Stomach smooth muscle (tissue), 2 donors: Measurements from ENCODE around the gene AAK1.

Experiments used
- H3K27ac ChIP-seq: one replicate; pipeline ENCODE4 v1.7.0; 2013; ENCODE audit warnings: mild to moderate bottlenecking, low read length, inconsistent platforms
- H3K27me3 ChIP-seq, 2 donors: one replicate each; pipeline ENCODE4 v1.7.0; 2013; ENCODE audit warnings: low read length in 2 of 2; ENCODE audit not compliant: insufficient read depth in 2 of 2, control insufficient read depth in 1 of 2
- H3K36me3 ChIP-seq, 2 donors: one replicate each; pipeline ENCODE4 v1.7.0; 2013; ENCODE audit warnings: low read length in 2 of 2; ENCODE audit not compliant: control insufficient read depth in 2 of 2, insufficient read depth in 2 of 2
- H3K4me1 ChIP-seq: one replicate; pipeline ENCODE4 v1.7.0; 2013; ENCODE audit warnings: low read length; ENCODE audit not compliant: control insufficient read depth, insufficient read depth
- H3K4me3 ChIP-seq, 2 donors: one replicate each; pipeline ENCODE4 v1.7.0; 2013; ENCODE audit warnings: low read length in 2 of 2
- H3K9ac ChIP-seq, 2 donors: one replicate each; pipeline ENCODE4 v1.7.0; 2013; ENCODE audit warnings: low read length in 2 of 2, mild to moderate bottlenecking in 1 of 2
- H3K9me3 ChIP-seq, 2 donors: one replicate each; pipeline ENCODE4 v1.7.0; 2013; ENCODE audit warnings: low read length in 2 of 2; ENCODE audit not compliant: control insufficient read depth in 2 of 2
- donor health status: healthy.
- donor health status: Pancreatic carcinoma.

Gene AAK1

GRCh38 chr2:69499242-69499641, 144.3 kb downstream of the AAK1 start:
- no peaks in the 10 kb centered on the region for H3K4me1 ChIP-seq
- H3K36me3 ChIP-seq = peaks cover 5 to 8% of the 10 kb centered on the region in 2 donors
- no peaks in the 10 kb centered on the region for H3K27me3 ChIP-seq
- H3K9me3 ChIP-seq = no peaks in the 10 kb centered on the region
- H3K27ac ChIP-seq = no peak overlapping the region
- no peak overlapping the region for H3K9ac ChIP-seq
- no peak overlapping the region for H3K4me3 ChIP-seq

- no peak overlapping the region for H3K9ac ChIP-seq
- H3K4me3 ChIP-seq = no peak overlapping the region
- no peaks in the 10 kb centered on the region for H3K9me3 ChIP-seq
- H3K36me3 ChIP-seq = peaks cover 6 to 11% of the 10 kb centered on the region in 2 donors
- no peaks in the 10 kb centered on the region for H3K4me1 ChIP-seq
- no peak overlapping the region for H3K27ac ChIP-seq
- no peaks in the 10 kb centered on the region for H3K27me3 ChIP-seq
Measured at GRCh38 chr2:69495861-69496260, 147.7 kb downstream of the AAK1 start.

GRCh38 chr2:69495008-69495407, 148.5 kb downstream of the AAK1 start:
- peaks cover 6 to 11% of the 10 kb centered on the region in 2 donors for H3K36me3 ChIP-seq
- no peak overlapping the region for H3K27ac ChIP-seq
- H3K27me3 ChIP-seq = no peaks in the 10 kb centered on the region
- no peak overlapping the region for H3K9ac ChIP-seq
- no peak overlapping the region for H3K4me3 ChIP-seq
- H3K9me3 ChIP-seq = no peaks in the 10 kb centered on the region
- no peaks in the 10 kb centered on the region for H3K4me1 ChIP-seq

GRCh38 chr2:69494126-69494525, 149.4 kb downstream of the AAK1 start:
- Histone ChIP-seq H3K36me3 (peaks cover 6 to 9% of the 10 kb centered on the region in 2 donors), H3K27me3 (no peaks in the 10 kb centered on the region), H3K4me1 (no peaks in the 10 kb centered on the region), H3K27ac (no peak overlapping the region), H3K9ac (no peak overlapping the region), H3K4me3 (no peak overlapping the region), H3K9me3 (no peaks in the 10 kb centered on the region)

GRCh38 chr2:69493268-69493667, 150.3 kb downstream of the AAK1 start:
- Histone ChIP-seq H3K9me3 (no peaks in the 10 kb centered on the region), H3K4me1 (no peaks in the 10 kb centered on the region), H3K27me3 (no peaks in the 10 kb centered on the region), H3K4me3 (no peak overlapping the region), H3K27ac (no peak overlapping the region), H3K9ac (no peak overlapping the region), H3K36me3 (peaks cover 5 to 6% of the 10 kb centered on the region in 2 donors)

- Histone ChIP-seq H3K27ac (no peak overlapping the region), H3K4me3 (no peak overlapping the region), H3K9me3 (no peaks in the 10 kb centered on the region), H3K36me3 (peaks cover 4 to 6% of the 10 kb centered on the region in 2 donors), H3K27me3 (no peaks in the 10 kb centered on the region), H3K4me1 (no peaks in the 10 kb centered on the region), H3K9ac (no peak overlapping the region)
Measured at GRCh38 chr2:69491864-69492263, 151.7 kb downstream of the AAK1 start.

GRCh38 chr2:69490486-69490885, 153.1 kb downstream of the AAK1 start:
- no peak overlapping the region for H3K27ac ChIP-seq
- no peak overlapping the region for H3K9ac ChIP-seq
- H3K4me3 ChIP-seq = no peak overlapping the region
- H3K27me3 ChIP-seq = no peaks in the 10 kb centered on the region
- peaks cover 3 to 4% of the 10 kb centered on the region in 2 donors for H3K36me3 ChIP-seq
- no peaks in the 10 kb centered on the region for H3K4me1 ChIP-seq
- H3K9me3 ChIP-seq = no peaks in the 10 kb centered on the region

GRCh38 chr2:69489793-69490192, 153.7 kb downstream of the AAK1 start:
- H3K27me3 ChIP-seq = no peaks in the 10 kb centered on the region
- H3K9ac ChIP-seq = no peak overlapping the region
- H3K27ac ChIP-seq = no peak overlapping the region
- H3K4me1 ChIP-seq = no peaks in the 10 kb centered on the region
- H3K36me3 ChIP-seq = peaks cover 3 to 4% of the 10 kb centered on the region in 2 donors
- no peaks in the 10 kb centered on the region for H3K9me3 ChIP-seq
- no peak overlapping the region for H3K4me3 ChIP-seq

- Histone ChIP-seq H3K27ac (no peak overlapping the region), H3K4me1 (no peaks in the 10 kb centered on the region), H3K27me3 (no peaks in the 10 kb centered on the region), H3K4me3 (no peak overlapping the region), H3K9ac (no peak overlapping the region), H3K36me3 (peaks cover 3% of the 10 kb centered on the region in 2 donors), H3K9me3 (no peaks in the 10 kb centered on the region)
Measured at GRCh38 chr2:69483696-69484095, 159.8 kb downstream of the AAK1 start.

- Histone ChIP-seq H3K27ac (no peak overlapping the region), H3K4me3 (no peak overlapping the region), H3K27me3 (no peaks in the 10 kb centered on the region), H3K36me3 (peaks cover 3 to 5% of the 10 kb centered on the region in 2 donors), H3K4me1 (no peaks in the 10 kb centered on the region), H3K9ac (no peak overlapping the region), H3K9me3 (no peaks in the 10 kb centered on the region)
Measured at GRCh38 chr2:69483024-69483423, 160.5 kb downstream of the AAK1 start.

GRCh38 chr2:69482471-69482870, 161.1 kb downstream of the AAK1 start:
- no peaks in the 10 kb centered on the region for H3K9me3 ChIP-seq
- H3K4me1 ChIP-seq = no peaks in the 10 kb centered on the region
- H3K36me3 ChIP-seq = peaks cover 3 to 8% of the 10 kb centered on the region in 2 donors
- no peak overlapping the region for H3K27ac ChIP-seq
- H3K27me3 ChIP-seq = no peaks in the 10 kb centered on the region
- no peak overlapping the region for H3K4me3 ChIP-seq
- H3K9ac ChIP-seq = no peak overlapping the region
